Choroid plexus epithelial cell (primary cell): ENCODE measurements around the gene UHRF1.

ENCODE experiments used
- DNase-seq: peaks from one replicate; pipeline ENCODE4 v3.0.0-alpha.2; 2010; ENCODE audit warnings: low read depth
- H3K4me3 ChIP-seq: 2 replicates; pipeline ENCODE4 v1.5.1; 2011; ENCODE audit warnings: low read depth, mild to moderate bottlenecking, control low read depth, low read length, moderate library complexity
- TF ChIP-seq, protein P1 (sequence below): conservative IDR thresholded peaks from 2 replicates; pipeline ENCODE4 v1.5.1; 2011; ENCODE audit warnings: low read depth, mild to moderate bottlenecking, control low read depth, inconsistent platforms, low read length, moderate library complexity

UHRF1 gene

DNA sequence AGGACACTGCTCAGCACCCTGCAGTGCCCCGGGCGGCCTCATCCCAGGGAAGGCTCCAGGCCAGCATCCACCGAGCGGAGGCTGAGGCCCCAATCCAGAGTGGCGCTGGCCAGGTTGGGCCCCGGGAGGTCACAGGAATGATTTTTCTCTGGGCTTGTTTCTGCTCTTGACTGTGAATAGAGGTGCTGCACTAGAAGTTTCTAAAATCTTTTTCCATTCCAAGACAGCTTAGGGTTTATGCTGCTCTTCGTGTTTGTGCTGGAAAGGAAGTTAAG, 74.7 kb downstream of the UHRF1 start:
- TF ChIP-seq, protein P1, sequence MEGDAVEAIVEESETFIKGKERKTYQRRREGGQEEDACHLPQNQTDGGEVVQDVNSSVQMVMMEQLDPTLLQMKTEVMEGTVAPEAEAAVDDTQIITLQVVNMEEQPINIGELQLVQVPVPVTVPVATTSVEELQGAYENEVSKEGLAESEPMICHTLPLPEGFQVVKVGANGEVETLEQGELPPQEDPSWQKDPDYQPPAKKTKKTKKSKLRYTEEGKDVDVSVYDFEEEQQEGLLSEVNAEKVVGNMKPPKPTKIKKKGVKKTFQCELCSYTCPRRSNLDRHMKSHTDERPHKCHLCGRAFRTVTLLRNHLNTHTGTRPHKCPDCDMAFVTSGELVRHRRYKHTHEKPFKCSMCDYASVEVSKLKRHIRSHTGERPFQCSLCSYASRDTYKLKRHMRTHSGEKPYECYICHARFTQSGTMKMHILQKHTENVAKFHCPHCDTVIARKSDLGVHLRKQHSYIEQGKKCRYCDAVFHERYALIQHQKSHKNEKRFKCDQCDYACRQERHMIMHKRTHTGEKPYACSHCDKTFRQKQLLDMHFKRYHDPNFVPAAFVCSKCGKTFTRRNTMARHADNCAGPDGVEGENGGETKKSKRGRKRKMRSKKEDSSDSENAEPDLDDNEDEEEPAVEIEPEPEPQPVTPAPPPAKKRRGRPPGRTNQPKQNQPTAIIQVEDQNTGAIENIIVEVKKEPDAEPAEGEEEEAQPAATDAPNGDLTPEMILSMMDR = no peak
- no peak for DNase-seq
- no peak overlapping the region for H3K4me3 ChIP-seq

- TF ChIP-seq, protein P1 = no peak
- no peak overlapping the region for H3K4me3 ChIP-seq
- no peak for DNase-seq
These were observed 75.2 kb downstream of the UHRF1 start for GRCh38 chr19:4984438-4984990.

DNA sequence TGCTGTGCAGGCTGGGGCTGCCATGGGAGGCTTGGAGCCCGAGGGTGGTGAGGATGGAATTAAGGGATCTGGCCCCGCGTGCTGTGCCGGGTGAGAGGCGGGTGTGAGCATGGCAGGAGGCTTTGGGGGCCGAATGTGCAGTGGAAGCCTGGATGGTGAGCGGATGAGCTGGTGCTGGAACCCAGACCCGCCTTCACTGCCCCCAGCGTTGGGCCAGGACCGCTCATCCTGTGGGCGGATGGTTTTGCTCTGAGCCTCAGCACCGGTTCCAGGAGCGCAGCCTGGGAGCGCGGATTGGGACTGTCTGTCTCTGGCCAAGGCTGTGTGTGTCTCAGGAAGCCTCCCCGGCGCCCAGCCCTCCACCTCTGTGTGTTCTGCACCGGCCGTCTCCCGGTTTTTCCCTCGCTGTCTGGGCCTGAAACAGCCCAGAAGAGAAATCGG, 76.3 kb downstream of the UHRF1 start:
- TF ChIP-seq, protein P1 = no peak
- H3K4me3 ChIP-seq = no peak overlapping the region
- no peak for DNase-seq

DNA sequence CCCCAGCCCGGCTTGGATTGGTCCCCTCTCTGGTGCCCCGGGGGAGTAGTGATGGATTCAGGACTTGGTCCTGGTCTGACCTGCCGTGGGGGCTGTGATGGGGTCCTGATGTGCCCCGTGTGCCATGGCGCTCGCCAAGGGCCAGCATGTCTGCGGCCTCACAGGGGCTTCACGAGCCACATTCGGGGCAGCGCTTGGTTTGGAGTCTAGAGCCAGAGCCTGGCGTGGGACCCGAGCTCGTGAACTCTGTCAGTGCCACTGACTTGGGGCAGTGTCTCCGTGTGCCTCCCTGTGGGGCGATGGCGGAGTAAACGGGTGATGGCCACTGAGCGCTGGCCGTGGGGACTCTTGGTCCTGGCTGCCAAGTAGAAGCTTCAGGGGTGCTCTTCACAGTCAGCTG, 76.8 kb downstream of the UHRF1 start:
- DNase-seq = no peak

DNA sequence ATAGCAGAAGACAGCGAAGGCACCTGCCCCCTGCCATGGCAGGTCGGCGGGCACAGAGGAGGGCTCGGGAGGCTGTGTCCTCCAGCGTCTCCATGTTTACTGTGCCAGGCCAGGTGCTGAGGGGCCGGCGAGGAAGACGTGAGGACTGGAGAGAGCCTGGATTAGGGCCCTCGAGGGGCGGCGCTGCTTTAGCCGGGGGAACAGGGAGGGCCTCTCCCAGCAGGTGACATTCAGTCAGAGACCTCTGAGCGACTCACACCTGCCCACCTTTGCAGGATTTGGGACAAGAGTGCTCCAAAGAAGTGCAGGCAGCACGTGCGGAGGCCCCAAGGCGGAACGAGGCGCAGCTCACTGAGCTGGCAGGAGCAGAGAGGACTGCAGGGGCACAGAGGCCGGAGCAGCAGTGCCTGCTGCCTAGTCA, 77.2 kb downstream of the UHRF1 start:
- no peak for DNase-seq
- no peak overlapping the region for H3K4me3 ChIP-seq
- TF ChIP-seq, protein P1 = no peak

More for the DNA sequence above, 76.8 kb downstream of the UHRF1 start:
- H3K4me3 ChIP-seq = no peak overlapping the region
- TF ChIP-seq, protein P1 = no peak

DNA sequence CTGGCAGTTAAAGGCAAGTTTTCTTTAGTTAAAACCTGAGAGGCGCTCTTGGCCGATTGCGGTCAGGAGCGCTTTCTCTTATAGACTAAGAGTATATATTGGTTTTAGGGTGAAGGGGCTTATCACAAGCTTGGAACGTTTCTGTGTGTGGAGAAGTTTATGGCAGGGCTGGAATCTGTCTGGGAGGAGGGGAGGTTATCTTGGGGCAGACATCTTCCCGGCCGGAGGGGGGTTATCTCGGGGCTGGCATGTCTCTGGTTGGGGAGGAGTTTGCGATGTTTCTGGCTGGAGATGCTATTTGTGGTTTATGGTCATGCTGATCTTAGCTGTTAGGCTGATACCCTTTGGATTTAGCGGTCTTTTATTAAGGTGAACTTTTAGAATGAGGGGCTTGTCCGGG, 78.0 kb downstream of the UHRF1 start:
- TF ChIP-seq, protein P1 = no peak
- no peak overlapping the region for H3K4me3 ChIP-seq
- peak; percentile 21 for DNase-seq

DNA sequence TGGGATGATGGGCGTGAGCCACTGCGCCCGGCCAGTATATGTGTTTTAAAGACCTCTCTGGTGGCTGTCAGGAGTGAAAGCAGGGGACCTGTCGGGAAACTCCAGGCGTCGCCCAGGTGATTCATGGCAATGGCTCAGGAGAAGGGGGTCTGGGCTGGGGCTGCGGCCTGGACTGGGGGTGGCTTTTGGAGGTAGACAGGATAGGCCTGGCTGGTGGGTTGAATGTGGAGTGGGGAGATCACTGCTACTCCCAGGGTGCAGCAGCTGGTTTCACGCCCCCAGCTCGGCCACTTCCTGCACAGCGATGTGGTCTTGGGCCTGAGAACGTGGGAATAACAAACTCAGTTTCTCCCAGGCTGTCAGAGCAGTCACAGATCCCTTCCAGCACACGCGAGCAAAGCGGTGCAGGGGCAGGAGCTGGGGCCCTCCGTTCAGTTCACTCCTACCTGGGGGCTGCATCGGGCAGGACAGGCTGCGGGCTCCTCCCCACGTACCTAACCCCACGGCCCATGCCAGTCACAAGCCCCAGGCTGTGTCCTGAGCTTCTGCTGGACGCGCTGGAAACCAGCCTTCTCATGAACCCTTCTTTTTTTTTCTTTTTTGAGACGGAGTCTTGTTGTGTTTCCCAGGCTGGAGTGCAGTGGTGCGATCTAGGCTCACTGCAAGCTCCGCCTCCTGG, 78.5 kb downstream of the UHRF1 start:
- H3K4me3 ChIP-seq = no peak overlapping the region
- DNase-seq = peak; percentile 49
- TF ChIP-seq, protein P1 = no peak
